ENCODE measurements around the gene ANO5.

ANO5 gene

DNA sequence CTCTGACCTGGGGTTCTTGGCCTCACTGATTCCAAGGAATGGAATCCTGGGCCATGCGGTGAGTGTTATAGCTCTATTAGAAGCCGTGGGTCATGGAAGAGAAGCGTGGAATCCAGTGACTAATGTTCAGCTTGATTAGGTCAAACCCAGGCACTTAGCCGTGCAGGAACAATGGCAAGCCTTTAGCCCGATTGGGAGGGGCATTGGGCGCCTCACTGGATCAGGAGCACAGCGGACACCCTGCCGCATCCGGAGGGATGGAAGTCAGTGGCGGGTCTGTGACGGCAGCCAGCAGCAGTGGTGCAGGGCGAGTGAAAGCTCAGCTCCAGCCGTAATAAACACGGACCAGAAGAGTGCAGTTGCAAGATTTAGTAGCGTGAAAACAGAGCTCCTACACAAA is 124.8 kb downstream of the ANO5 start:
- Histone ChIP-seq H3K4me1 (ENCODE audit: control insufficient read depth in 2 of 2, insufficient read depth in 1 of 2, low read depth in 1 of 2, low read length in 2 of 2) (no peaks in the 10 kb centered on the region), H3K36me3 (replicated peaks in 1 of 2; ENCODE audit: control insufficient read depth in 2 of 2, insufficient read depth in 2 of 2, low read length in 2 of 2) (no peaks in the 10 kb centered on the region), H3K18ac (ENCODE audit: low read length) (no peak overlapping the region), H2AK5ac (ENCODE audit: low read depth, low read length) (no peak overlapping the region), H3K14ac (ENCODE audit: low read length) (no peak overlapping the region), H3K79me1 (ENCODE audit: low read depth, low read length) (no peaks in the 10 kb centered on the region), H3K4me2 (ENCODE audit: insufficient read depth, low read length, poor library complexity, severe bottlenecking) (no peak overlapping the region), H2BK15ac (ENCODE audit: low read length) (no peak overlapping the region), H3K4me3 (ENCODE audit: low read length in 2 of 2) (no peak overlapping the region), H3K27me3 (ENCODE audit: control insufficient read depth in 3 of 3, insufficient read depth in 3 of 3, low read depth in 1 of 3, low read length in 3 of 3) (no peaks in the 10 kb centered on the region), H2BK120ac (ENCODE audit: low read depth, low read length) (no peak overlapping the region), H3K4ac (ENCODE audit: low read length) (no peak overlapping the region), H4K8ac (ENCODE audit: low read depth, low read length) (no peak overlapping the region), H2BK5ac (ENCODE audit: low read length) (no peak overlapping the region), H3K23ac (ENCODE audit: low read depth, low read length, poor library complexity) (no peak overlapping the region), H2BK12ac (ENCODE audit: low read length) (no peak overlapping the region), H3K9ac (ENCODE audit: low read depth, low read length, poor library complexity) (no peak overlapping the region), H4K91ac (ENCODE audit: low read depth, low read length, poor library complexity) (no peak overlapping the region), H2AFZ (ENCODE audit: low read length) (no peak overlapping the region), H3K27ac (replicated peaks; ENCODE audit: low read length) (no peak overlapping the region), H3K9me3 (replicated peaks in 1 of 2; ENCODE audit: control insufficient read depth in 2 of 2, insufficient read depth in 1 of 2, low read depth in 1 of 2, low read length in 2 of 2) (no peaks in the 10 kb centered on the region)
- no peak for DNase-seq (ENCODE audit: low spot score)
- WGBS, 2 donors (ENCODE audit: extremely low coverage in 2 of 2, insufficient read length in 2 of 2, insufficient replicate concordance in 1 of 2) = no CpG with 5 or more reads among the region's 15 CpGs

DNA sequence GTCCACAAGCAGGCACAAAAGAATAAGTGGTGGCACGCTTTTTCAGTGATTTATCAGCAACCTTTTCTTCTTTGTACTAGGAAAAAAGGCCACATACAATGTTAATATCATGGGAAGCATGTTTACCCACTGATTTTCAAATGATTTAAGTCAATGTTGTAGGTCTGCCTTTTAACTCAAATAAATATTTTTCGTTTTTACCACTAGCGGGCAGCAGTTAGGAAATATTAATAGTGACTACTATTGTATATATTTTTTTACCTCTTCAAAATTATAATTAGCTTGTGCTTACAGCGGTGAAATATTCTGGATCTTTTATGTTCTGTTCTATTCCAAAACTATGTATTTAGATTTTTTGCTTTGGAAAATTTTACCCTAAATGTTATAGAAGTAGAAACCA is 138.9 kb downstream of the ANO5 start:
- no peaks in the 10 kb centered on the region for H3K4me1 ChIP-seq (ENCODE audit: control insufficient read depth in 2 of 2, insufficient read depth in 1 of 2, low read depth in 1 of 2, low read length in 2 of 2)
- H2BK120ac ChIP-seq (ENCODE audit: low read depth, low read length) = no peak overlapping the region
- H3K4me3 ChIP-seq (ENCODE audit: low read length in 2 of 2) = no peak overlapping the region
- H3K9ac ChIP-seq (ENCODE audit: low read depth, low read length, poor library complexity) = no peak overlapping the region
- no peak overlapping the region for H2BK15ac ChIP-seq (ENCODE audit: low read length)
- no peaks in the 10 kb centered on the region for H3K9me3 ChIP-seq (replicated peaks in 1 of 2; ENCODE audit: control insufficient read depth in 2 of 2, insufficient read depth in 1 of 2, low read depth in 1 of 2, low read length in 2 of 2)
- no peak overlapping the region for H3K27ac ChIP-seq (replicated peaks; ENCODE audit: low read length)
- H3K18ac ChIP-seq (ENCODE audit: low read length) = no peak overlapping the region
- no peak overlapping the region for H3K4me2 ChIP-seq (ENCODE audit: insufficient read depth, low read length, poor library complexity, severe bottlenecking)
- H3K14ac ChIP-seq (ENCODE audit: low read length) = no peak overlapping the region
- no peak overlapping the region for H3K4ac ChIP-seq (ENCODE audit: low read length)
- H2AK5ac ChIP-seq (ENCODE audit: low read depth, low read length) = no peak overlapping the region
- H2BK12ac ChIP-seq (ENCODE audit: low read length) = no peak overlapping the region
- WGBS, 2 donors (ENCODE audit: extremely low coverage in 2 of 2, insufficient read length in 2 of 2, insufficient replicate concordance in 1 of 2) = no CpG with 5 or more reads among the region's 4 CpGs
- no peaks in the 10 kb centered on the region for H3K79me1 ChIP-seq (ENCODE audit: low read depth, low read length)
- no peak for DNase-seq (ENCODE audit: low spot score)
- no peaks in the 10 kb centered on the region for H3K27me3 ChIP-seq (ENCODE audit: control insufficient read depth in 3 of 3, insufficient read depth in 3 of 3, low read depth in 1 of 3, low read length in 3 of 3)
- no peak overlapping the region for H3K23ac ChIP-seq (ENCODE audit: low read depth, low read length, poor library complexity)
- no peak overlapping the region for H4K8ac ChIP-seq (ENCODE audit: low read depth, low read length)
- H2AFZ ChIP-seq (ENCODE audit: low read length) = no peak overlapping the region
- H2BK5ac ChIP-seq (ENCODE audit: low read length) = no peak overlapping the region
- H3K36me3 ChIP-seq (replicated peaks in 1 of 2; ENCODE audit: control insufficient read depth in 2 of 2, insufficient read depth in 2 of 2, low read length in 2 of 2) = no peaks in the 10 kb centered on the region
- no peak overlapping the region for H4K91ac ChIP-seq (ENCODE audit: low read depth, low read length, poor library complexity)

All from neuronal stem cell (in vitro differentiated cells).